Raji (cell line): ENCODE data around the gene SLF2.

ENCODE experiments used
- POLR2A ChIP-seq: IDR thresholded peaks from 2 replicates; pipeline ENCODE4 v1.6.1; 2011; ENCODE audit warnings: low read depth, low read length, control low read depth; ENCODE audit not compliant: insufficient read depth

Gene SLF2

GRCh38 chr10:100962351-100963080 lies 49.8 kb downstream of the SLF2 start:
- no peak for TF ChIP-seq POLR2A

GRCh38 chr10:100963826-100964225 lies 51.1 kb downstream of the SLF2 start:
- TF ChIP-seq POLR2A = no peak

GRCh38 chr10:100965820-100966219 lies 53.1 kb downstream of the SLF2 start:
- no peak for TF ChIP-seq POLR2A

GRCh38 chr10:100966887-100967286 lies 54.1 kb downstream of the SLF2 start:
- TF ChIP-seq POLR2A = no peak

GRCh38 chr10:100967332-100967731 lies 54.6 kb downstream of the SLF2 start:
- TF ChIP-seq POLR2A = no peak

- TF ChIP-seq POLR2A = no peak
Measured at GRCh38 chr10:100968062-100968736, 55.4 kb downstream of the SLF2 start.

GRCh38 chr10:100968863-100969186 lies 56.1 kb downstream of the SLF2 start:
- no peak for TF ChIP-seq POLR2A

- no peak for TF ChIP-seq POLR2A
Measured at GRCh38 chr10:100969187-100970075, 56.7 kb downstream of the SLF2 start, which contains the start of gene SEMA4G. TSS of gene SEMA4G (plus strand) at chr10:100969504. CDS start at chr10:100972913, 3,409 bp downstream.

- no peak for TF ChIP-seq POLR2A
Measured at GRCh38 chr10:100970076-100970913, 57.5 kb downstream of the SLF2 start.

GRCh38 chr10:100970914-100971811 lies 58.4 kb downstream of the SLF2 start:
- no peak for TF ChIP-seq POLR2A

GRCh38 chr10:100972115-100972903 lies 59.5 kb downstream of the SLF2 start:
- TF ChIP-seq POLR2A = no peak

- TF ChIP-seq POLR2A = no peak
Measured at GRCh38 chr10:100972904-100973535, 60.3 kb downstream of the SLF2 start.
